ENCODE measurements around the gene PIK3C2G.

- no peak for TF ChIP-seq CTCF (IDR thresholded peaks at IDR 0.05; ENCODE audit: low read depth, low read length, missing input control)
- TF ChIP-seq RAD21 (IDR thresholded peaks at IDR 0.05), result no peak
- no peak for TF ChIP-seq REST (IDR thresholded peaks at IDR 0.05)
- TF ChIP-seq HNF4A (conservative IDR thresholded peaks at IDR 0.05), result no peak
- no peak for TF ChIP-seq YY1 (IDR thresholded peaks at IDR 0.05)
- TF ChIP-seq ZBTB33 (IDR thresholded peaks at IDR 0.05), result no peak
- no peak for TF ChIP-seq HNF4G (IDR thresholded peaks at IDR 0.05)
- no peak for TF ChIP-seq TAF1 (conservative IDR thresholded peaks at IDR 0.05)
- no peak for TF ChIP-seq GABPA (IDR thresholded peaks at IDR 0.05 in 1 of 2, conservative IDR thresholded peaks at IDR 0.05 in 1 of 2)
- no peak for TF ChIP-seq MAX (IDR thresholded peaks at IDR 0.05)
Observed at GRCh38 chr12:18472806-18473205, 211.5 kb downstream of the PIK3C2G start.
